Suppressor macrophage treated with lipopolysaccharide for 1 hour (primary cell): Measurements from ENCODE around the gene WDR1.

Experiments used
- DNase-seq, 3 donors: peaks; one replicate each; pipeline ENCODE4 v3.0.0-alpha.2; 2020 to 2022

WDR1 gene, protein sequence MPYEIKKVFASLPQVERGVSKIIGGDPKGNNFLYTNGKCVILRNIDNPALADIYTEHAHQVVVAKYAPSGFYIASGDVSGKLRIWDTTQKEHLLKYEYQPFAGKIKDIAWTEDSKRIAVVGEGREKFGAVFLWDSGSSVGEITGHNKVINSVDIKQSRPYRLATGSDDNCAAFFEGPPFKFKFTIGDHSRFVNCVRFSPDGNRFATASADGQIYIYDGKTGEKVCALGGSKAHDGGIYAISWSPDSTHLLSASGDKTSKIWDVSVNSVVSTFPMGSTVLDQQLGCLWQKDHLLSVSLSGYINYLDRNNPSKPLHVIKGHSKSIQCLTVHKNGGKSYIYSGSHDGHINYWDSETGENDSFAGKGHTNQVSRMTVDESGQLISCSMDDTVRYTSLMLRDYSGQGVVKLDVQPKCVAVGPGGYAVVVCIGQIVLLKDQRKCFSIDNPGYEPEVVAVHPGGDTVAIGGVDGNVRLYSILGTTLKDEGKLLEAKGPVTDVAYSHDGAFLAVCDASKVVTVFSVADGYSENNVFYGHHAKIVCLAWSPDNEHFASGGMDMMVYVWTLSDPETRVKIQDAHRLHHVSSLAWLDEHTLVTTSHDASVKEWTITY

DNA sequence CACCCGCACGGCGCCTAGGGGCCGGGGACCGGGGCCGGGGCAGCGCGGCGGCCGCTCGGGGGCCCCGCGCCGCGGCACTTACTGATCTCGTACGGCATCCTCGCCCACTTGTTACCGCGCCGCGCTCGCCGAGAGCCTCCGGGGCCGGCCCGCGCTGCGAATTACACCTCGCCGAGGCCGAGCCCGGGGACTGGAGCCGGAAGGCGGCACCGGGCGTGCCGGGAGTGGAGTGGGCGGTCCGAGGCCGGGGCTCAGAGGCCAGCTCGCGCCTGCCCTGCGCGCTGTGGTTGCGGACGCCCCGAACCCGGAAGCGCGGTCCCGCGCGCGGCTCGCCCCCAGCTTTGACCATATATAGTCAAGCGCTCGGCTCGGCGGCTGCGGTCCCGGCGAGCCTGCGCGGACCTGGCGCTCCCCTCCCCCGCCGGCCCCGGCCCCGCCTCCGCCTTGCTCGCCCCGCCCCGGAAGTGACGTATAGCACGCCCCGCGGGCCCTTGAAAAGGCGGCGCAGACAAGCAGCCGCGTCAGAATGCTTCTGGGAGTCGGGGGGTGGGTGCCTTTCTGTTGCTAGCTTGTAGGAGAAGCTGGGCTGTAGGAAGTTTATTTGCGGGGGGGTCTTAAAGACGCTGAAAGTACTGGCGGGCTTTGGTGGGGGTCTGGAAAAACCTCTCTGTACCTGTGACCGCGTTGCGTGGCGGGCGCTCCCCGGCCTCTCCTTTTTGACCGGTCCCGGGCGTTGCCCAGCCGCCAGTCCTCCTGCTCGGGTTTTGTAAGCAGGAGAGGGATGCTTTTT lies at the start of gene WDR1:
TSS of gene WDR1 (minus strand) at position 231 of the 790 bp plus-strand sequence. CDS start at position 98, 133 bp downstream.
- peak; percentile 98 to 99 (median 99) for DNase-seq

DNA sequence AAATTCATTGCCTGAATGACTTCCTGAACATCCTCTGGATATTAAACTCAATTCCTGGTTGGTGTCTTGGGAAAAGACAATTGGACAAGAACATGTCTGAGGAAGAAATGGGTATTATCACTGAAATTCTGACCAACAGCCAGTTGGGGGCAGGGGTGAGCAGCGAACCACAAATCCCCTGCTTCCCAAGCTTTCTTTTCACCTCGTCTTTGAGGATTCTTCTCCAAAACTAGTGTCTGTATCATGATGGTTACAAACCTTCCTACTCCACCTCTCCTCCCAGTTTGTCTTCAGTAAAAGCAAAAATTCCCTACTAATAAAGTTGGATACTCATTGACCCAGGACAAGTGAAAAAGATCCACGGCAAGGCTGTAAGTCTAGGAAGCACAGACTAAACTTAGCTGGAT lies 48.3 kb upstream of the WDR1 start:
- peak; percentile 42 to 60 (median 59) for DNase-seq

GRCh38 chr4:10163296-10163695 lies 46.7 kb upstream of the WDR1 start:
- no peak for DNase-seq

DNA sequence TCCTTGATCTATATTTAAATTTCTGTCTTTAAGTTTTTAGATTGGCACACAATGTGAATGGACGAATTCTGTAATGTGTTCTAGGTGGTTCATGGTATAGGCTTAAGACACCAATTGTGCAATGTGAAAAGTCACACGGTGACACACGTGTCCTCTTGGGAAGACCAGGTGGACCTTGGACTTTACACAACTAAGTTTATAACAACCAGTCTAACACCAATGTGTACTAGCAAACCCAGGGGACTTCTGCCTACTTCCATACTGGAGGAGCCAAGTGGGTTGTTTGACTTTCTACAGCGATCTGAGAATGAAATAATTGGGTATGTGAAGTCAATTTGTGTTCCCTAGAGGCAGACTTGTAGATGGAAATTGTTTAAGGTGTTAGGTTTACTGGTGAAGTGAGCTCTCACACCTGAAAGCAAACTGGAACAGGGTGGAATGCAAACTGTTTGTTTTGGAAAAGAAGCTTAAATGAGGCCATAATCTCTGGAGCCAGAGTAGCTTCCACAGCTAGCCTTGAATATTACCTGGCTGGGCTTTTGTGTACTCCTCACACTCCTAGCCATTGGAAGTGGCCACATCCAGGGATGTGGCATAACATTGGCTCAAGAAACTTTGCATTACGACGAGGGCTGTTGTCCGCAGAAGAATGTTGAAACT lies 45.9 kb upstream of the WDR1 start:
- DNase-seq = no peak

- no peak for DNase-seq
Observed at GRCh38 chr4:10161840-10162239, 45.2 kb upstream of the WDR1 start.

DNA sequence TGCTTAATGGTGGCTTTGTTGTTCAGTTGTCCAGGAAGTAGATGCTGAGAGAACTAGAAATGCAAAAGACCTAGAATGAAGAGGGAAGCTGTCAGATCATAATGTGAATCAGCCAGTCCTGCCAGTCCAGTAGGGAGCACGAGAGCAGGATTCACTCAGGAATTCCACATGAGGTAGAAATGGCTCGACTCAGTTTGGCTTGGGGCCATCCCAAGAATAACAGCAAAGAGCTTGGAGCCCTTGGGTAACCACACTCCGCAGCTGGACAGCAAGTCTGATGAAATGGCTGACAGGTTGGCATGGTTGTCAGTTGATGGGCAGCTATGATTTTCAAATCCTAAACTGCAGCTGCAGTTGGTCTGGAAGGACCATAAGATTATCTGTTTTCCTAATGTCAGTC lies 44.5 kb upstream of the WDR1 start:
- DNase-seq = no peak

DNA sequence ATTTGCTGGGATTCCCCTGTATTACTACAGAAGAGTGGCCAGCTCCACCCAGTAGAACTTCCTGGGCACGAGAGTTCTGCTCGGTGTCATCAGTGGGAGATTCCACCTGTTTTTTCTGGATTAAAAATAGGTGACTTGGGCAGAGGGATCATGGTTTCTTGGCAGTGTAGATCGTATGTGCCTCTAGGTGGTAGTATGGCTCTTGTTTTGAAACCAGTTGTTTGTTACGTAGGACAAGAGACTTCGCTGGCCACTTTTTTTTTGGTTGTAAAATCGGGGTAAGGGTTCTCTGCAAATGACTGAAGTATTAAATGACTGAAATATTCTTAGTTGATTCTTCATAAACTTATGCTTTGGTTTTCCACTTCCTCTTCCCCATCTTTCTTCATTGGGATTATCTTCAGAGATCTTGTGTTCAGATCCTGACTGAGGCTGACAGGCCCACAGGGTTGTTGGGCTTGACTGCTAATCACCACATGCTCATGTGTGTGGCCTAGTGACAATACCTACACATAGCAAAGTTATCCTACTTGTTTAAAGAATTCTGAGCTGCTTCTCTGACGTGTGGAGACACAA lies 43.8 kb upstream of the WDR1 start:
- DNase-seq = peak in 2 of 3 donors; percentile 18 to 35

GRCh38 chr4:10159671-10160070 lies 43.1 kb upstream of the WDR1 start:
- no peak for DNase-seq

DNA sequence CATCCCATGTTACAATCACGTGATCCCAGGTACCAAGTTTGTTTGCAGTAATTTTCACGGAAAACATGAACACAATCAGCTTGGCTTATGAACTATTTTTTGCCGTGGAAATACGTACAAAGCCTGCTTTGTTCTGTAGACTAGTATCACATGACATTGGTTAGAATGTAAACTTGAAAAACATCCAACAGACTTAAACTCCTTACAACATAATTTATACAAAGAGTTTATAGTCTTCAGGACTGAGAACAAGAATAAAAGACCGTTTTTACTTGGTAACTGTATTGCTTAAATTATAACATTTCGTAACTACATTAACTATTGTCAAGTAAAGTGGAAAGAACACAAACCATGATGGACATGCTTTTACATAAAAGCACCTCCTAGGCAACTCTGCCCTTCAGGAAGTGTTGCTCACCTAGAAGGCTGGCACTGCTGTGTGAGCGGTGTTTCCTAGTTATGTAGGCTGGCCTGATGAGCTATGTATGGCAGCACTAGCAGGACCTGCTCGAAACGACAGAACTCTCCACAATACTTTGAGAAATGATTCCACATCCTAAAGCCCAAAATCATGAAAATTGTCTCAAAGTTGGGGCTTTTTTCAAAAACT lies 41.8 kb upstream of the WDR1 start:
- DNase-seq = no peak

DNA sequence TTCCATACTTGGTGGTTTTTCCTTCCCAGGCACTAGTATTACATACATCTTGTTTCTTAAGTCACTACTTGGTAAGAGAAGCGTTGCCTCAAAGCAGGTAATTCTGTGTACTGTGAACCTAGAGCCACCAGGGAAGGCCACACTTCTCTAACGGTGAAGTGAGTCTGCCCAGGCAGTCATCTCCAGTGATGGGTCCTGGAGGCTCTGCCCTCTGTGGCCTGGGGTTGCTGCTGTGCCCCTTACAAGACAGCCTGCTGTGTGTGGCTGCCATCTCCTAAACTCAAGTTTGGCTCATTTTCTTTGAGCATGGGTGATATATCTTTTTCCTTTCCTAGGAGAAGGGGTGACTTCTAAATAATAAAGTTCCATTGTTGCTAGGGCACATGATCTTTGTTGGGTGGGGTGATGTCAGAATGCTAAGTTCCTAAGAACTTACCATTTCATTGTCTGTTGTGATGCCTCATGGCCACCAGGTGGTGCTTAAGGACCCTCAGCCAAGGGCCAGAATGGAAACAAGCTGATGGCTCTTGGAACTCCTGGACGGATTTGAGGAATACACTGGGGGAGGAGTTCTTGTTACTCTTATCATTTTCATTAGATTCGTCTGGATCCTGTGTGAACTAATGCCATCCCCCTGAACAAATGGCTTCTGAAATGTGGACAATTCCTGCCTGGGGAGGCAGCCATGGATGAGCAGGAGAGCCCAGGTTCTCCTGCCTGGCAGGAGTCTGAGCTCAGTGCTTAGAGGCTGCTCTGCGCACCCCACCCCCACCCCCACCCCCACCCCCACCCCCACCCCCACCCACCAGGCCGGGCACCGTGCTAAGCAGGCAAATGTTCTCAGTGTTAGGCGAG lies 41.1 kb upstream of the WDR1 start:
- DNase-seq = peak; percentile 73 to 80 (median 75)

GRCh38 chr4:10154241-10154640 lies 37.6 kb upstream of the WDR1 start:
- DNase-seq = no peak

GRCh38 chr4:10153161-10153560 lies 36.6 kb upstream of the WDR1 start:
- DNase-seq = no peak

- no peak for DNase-seq
Observed at GRCh38 chr4:10151182-10151581, 34.6 kb upstream of the WDR1 start.

DNA sequence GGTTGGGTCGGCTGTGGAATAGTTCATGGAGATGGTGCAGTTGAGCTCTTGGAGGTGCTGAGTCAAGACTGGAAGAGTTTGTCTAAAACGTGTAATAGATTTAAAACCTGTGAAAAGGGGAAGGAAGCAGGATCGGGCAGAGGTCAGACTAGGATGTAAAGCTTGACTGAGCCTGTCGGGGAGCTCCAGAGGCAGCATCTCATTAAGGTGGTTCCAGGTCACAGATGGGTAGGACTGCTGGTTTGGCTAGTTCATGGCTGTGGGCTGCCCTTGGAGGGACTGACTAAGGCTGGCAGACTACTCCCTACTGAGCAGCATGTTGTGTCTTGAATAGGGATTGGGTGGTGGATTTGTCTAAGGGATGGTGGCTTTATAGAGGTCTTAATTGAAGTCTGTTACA lies 28.4 kb upstream of the WDR1 start:
- no peak for DNase-seq

GRCh38 chr4:10144479-10144878 lies 27.9 kb upstream of the WDR1 start:
- DNase-seq = no peak

GRCh38 chr4:10143171-10143570 lies 26.6 kb upstream of the WDR1 start:
- no peak for DNase-seq

GRCh38 chr4:10140866-10141759 lies 24.5 kb upstream of the WDR1 start:
- DNase-seq = no peak

GRCh38 chr4:10139518-10139917 lies 22.9 kb upstream of the WDR1 start:
- no peak for DNase-seq

DNA sequence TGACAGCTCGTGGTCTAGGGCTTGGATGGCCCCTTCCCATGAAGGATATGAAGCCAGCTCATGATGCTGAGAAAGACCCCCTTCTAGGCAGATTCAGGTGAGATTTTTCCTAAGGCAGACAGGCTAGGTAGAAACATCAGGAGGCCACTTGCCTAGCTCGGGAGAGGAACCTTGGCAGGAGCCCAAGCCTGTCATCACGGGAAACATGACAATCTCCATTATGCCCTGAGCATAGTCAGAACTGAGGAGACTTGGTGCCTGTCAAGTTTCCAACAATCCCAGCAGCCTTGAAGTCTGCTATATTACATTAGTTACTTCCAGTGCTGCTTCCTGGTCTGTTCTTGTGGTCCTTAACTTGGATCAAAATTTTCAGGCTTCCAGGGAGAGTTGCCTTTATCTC lies 18.7 kb upstream of the WDR1 start:
- no peak for DNase-seq

GRCh38 chr4:10134141-10134540 lies 17.5 kb upstream of the WDR1 start:
- DNase-seq = no peak
